ENCODE results near the gene FGFR4.

Gene FGFR4

DNA sequence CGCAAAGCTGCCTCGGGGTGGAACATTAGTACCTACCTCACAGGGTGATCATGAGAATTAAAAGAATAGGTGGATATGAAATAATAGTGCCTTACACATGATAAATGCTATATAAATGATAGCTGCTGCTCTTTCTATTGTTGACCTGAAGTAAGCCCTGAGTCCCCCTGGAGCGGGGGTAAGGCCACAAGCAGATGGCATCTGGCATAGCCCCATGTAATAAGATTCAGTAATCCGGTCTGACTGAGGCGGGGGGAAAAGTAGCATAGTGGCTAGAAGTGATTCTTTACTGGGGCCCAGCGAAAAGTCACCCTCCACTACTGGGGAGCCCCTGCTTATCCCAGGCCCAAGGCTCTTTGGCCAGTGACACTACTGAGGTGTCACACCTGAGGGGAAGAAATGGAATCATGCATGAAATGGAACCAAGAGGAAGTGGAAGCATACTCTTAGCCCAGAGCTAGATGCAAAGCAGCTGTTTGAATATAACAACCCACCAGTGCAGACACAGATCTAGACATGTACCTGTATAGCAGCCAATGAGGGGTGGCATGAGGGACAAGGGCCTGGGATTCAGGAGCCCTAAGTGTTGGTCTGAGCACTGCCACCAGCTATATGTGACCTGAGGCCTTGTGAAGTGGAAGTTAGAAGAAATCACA lies 16.1 kb upstream of the FGFR4 start:
- DNase-seq (ENCODE audit: insufficient read length, low spot score) (peak; percentile 28), FAIRE-seq (no peak)
- TF ChIP-seq, protein P1, sequence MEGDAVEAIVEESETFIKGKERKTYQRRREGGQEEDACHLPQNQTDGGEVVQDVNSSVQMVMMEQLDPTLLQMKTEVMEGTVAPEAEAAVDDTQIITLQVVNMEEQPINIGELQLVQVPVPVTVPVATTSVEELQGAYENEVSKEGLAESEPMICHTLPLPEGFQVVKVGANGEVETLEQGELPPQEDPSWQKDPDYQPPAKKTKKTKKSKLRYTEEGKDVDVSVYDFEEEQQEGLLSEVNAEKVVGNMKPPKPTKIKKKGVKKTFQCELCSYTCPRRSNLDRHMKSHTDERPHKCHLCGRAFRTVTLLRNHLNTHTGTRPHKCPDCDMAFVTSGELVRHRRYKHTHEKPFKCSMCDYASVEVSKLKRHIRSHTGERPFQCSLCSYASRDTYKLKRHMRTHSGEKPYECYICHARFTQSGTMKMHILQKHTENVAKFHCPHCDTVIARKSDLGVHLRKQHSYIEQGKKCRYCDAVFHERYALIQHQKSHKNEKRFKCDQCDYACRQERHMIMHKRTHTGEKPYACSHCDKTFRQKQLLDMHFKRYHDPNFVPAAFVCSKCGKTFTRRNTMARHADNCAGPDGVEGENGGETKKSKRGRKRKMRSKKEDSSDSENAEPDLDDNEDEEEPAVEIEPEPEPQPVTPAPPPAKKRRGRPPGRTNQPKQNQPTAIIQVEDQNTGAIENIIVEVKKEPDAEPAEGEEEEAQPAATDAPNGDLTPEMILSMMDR (IDR thresholded peaks at IDR 0.05; ENCODE audit: insufficient read depth, missing control alignments): no peak

DNA sequence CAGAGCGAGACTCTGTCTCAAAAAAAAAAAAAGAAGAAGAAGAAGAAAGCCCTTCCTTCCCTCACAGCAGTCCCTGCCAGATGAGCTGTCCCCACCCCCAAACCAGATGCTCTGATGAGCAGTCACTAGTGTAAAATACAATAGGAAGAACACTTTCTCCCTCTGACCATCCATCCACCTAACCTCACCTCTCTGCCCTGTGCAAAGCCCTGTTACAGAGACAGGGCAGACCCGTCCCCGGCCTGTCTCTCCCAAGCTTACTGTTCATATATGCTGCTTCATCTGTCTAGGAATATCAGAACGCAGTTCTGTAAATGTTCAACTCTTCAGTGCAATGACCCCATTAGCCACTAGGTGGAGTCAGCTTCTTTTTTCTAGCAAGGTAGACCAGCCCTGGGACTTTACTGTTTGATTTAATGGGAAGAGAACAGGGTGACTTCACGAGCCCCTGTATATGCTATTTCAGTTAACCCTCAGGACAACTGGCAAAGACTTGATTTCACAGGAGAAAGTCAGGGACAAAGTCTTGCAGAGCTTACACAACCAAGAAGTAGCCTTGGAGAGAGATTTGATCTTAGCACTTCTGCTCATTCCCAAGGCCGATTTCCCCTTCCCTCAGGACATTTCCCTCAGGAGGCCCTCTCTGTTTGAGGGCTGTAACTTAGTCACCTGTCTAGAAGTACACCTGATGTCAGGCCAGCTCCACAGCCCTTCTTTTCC lies 14.9 kb upstream of the FGFR4 start:
- TF ChIP-seq, protein P1 (IDR thresholded peaks at IDR 0.05; ENCODE audit: insufficient read depth, missing control alignments): peak; percentile 84
- DNase-seq (ENCODE audit: insufficient read length, low spot score) (peak; percentile 58), FAIRE-seq (no peak)

DNA sequence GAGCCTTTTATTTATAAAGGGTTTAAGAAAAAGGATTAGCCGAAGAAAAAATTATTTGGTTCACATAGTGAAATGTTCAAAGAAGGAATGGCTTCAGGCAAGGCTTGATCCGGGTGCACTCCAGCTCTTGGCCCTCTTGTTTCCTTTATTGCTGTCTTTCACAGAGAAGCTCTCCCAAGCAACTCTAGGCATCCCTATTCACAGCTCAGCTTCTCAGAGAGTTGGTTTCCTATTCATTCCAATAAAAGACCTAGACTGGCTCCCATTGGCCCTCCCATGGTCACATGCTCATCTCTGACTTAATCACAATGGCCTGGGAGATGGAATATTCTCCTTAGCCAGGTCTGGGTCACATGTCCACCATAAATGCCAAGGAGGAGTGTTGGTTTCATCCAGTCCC lies 9.4 kb upstream of the FGFR4 start:
- TF ChIP-seq, protein P1 (IDR thresholded peaks at IDR 0.05; ENCODE audit: insufficient read depth, missing control alignments): no peak
- DNase-seq (ENCODE audit: insufficient read length, low spot score) (no peak), FAIRE-seq (no peak)

DNA sequence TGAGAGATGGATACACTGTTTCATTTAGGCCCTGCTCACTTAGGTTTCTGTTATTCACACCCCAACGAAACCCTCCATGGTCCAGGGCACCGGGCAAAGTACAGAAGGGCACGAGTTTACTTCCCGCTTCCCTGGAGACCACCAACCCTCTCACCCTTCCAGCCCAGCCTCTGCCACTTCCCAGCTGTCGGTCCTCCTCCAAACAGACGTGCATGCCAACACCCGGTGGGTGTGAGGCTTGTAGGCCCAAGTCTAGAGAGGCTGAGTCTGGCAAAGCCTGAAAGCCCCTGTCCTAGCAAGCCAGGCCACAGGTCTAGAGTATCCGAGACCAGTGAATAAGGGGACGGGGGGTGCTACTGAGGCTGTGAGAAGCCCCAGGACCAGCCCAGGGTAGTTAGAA lies 7.1 kb upstream of the FGFR4 start:
- TF ChIP-seq, protein P1 (IDR thresholded peaks at IDR 0.05; ENCODE audit: insufficient read depth, missing control alignments): no peak
- no peak for DNase-seq (ENCODE audit: insufficient read length, low spot score)
- no peak for FAIRE-seq

DNA sequence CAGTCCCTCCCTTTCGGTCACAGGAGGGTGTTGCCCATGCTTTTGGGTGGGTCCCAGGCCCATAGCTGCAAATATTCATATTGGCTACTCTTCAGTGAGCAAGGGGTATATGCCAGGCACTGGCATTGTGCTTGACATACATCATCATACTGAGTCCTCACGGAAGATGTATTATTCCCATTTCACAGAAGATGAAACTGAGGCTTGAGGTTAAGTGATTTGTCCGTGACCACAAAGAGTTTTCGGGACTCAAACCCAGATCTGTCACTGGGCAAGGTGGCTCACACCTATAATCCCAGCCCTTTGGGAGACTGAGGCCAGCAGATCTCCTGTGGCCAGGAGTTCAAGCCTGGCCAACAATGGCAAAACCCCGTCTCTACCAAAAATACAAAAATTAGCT lies 6.5 kb upstream of the FGFR4 start:
- no peak for FAIRE-seq
- TF ChIP-seq, protein P1 (IDR thresholded peaks at IDR 0.05; ENCODE audit: insufficient read depth, missing control alignments): no peak
- DNase-seq (ENCODE audit: insufficient read length, low spot score): no peak

DNA sequence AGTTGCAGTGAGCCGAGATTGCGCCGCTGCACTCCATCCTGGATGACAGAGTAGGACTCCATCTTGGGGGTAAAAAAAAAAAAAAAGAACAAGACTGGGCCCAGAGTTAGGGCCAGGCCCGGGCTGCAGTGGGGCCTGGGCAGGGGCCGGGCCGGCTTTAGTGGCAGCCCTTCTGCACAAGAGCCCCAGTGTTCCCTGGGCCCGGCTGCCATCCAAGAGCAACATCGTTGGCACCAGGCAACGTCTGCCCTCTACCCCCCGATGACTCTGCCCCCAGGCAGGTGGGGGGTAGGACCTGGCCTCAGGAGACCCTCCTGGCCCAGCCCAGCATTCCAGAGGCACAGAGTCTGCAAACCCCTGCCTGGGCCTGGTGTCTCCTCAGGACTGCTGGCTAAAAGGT lies 4.9 kb upstream of the FGFR4 start:
- TF ChIP-seq, protein P1 (IDR thresholded peaks at IDR 0.05; ENCODE audit: insufficient read depth, missing control alignments): no peak
- no peak for FAIRE-seq
- DNase-seq (ENCODE audit: insufficient read length, low spot score): no peak

DNA sequence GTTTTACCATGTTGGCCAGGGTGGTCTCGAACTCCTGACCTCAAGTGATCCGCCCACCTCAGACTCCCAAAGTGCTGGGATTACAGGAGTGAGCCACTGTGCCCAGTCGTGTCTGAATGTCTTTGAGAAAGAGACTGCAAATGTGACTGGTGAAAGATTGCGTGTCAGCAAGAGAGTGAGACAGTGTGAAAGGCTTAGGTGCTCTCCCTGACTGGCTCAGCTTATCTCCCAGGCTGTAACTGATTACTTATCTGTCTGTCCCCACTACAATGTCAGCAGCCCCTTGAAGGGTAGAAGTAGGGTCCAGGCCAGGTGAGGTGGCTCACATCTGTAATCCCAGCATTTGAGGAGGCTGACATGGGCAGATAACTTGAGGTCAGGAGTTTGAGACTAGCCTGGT lies 3.4 kb upstream of the FGFR4 start:
- FAIRE-seq (no peak), DNase-seq (ENCODE audit: insufficient read length, low spot score) (no peak)
- TF ChIP-seq, protein P1 (IDR thresholded peaks at IDR 0.05; ENCODE audit: insufficient read depth, missing control alignments): no peak
